ENCODE measurements around the gene CASKIN1. TPM values are rescaled to one million over a fixed set of nuclear protein-coding genes. Genes with fewer than 3 reads are reported as not detected.

The CASKIN1 gene
- total RNA-seq (2021) = 7.9 and 9.3 TPM in 2 replicates
- long read RNA-seq = 0 reads

GRCh38 chr16:2196162-2196980, at the start of gene CASKIN1:
Gene CASKIN1 (minus strand): TSS chr16:2196605. CDS start chr16:2196432, 173 bp downstream.
- H3K27me3 ChIP-seq (ENCODE audit: insufficient read depth, low read length) = peaks cover 8% of the 10 kb centered on the region; the same call in 1 of the 2 replicates
- no CpG with 5 or more reads among the region's 129 CpGs for WGBS (ENCODE audit: extremely low coverage, insufficient read length, low lambda C conversion rate)
- Mint-ChIP-seq H3K4me1 (peaks cover 4% of the 10 kb centered on the region in 2 experiments; a peak in 1 of 4 replicates), H3K4me3 (peak within 1 kb of the TSS; percentile 58 to 83), H3K9me3 (no peaks in the 10 kb centered on the region), H3K27ac (no peak within 1 kb of the TSS), H3K27me3 (ENCODE audit: low read depth) (peaks cover 46% of the 10 kb centered on the region), H3K36me3 (ENCODE audit: insufficient read depth in 1 of 3, low read depth in 3 of 3) (no peaks in the 10 kb centered on the region)
- no peak within 1 kb of the TSS for H2AK5ac ChIP-seq (ENCODE audit: insufficient read length, low read length)
- no peak within 1 kb of the TSS for H4K91ac ChIP-seq (ENCODE audit: insufficient read length, low read depth, low read length)
- no peaks in the 10 kb centered on the region for H3K79me1 ChIP-seq (ENCODE audit: insufficient read depth, low read depth, low read length, poor library complexity, severe bottlenecking)
- H2BK20ac ChIP-seq (ENCODE audit: low read depth, low read length, poor library complexity, severe bottlenecking) = no peak within 1 kb of the TSS
- H2BK120ac ChIP-seq (ENCODE audit: low read depth, low read length, poor library complexity, severe bottlenecking) = no peak within 1 kb of the TSS
- H3K4me1 ChIP-seq (ENCODE audit: insufficient read depth, low read length) = no peaks in the 10 kb centered on the region
- H2BK15ac ChIP-seq (ENCODE audit: low read depth, low read length) = no peak within 1 kb of the TSS
- H3K9me3 ChIP-seq (ENCODE audit: control insufficient read depth, low read depth, low read length) = no peaks in the 10 kb centered on the region
- H3K27ac ChIP-seq (ENCODE audit: insufficient read length, low read depth, low read length) = no peak within 1 kb of the TSS
- H2AFZ ChIP-seq (ENCODE audit: low read length) = no peak within 1 kb of the TSS
- no peak within 1 kb of the TSS for H3K56ac ChIP-seq (ENCODE audit: insufficient read length, low read depth, low read length)
- H3K9ac ChIP-seq (ENCODE audit: extremely low read depth, insufficient read length, low read length) = no peak within 1 kb of the TSS
- H2BK12ac ChIP-seq (ENCODE audit: insufficient read length, low read depth, low read length) = no peak within 1 kb of the TSS
- H4K8ac ChIP-seq (replicated peaks; ENCODE audit: insufficient read length, low read depth, low read length) = no peak within 1 kb of the TSS
- no peak within 1 kb of the TSS for H4K5ac ChIP-seq (ENCODE audit: insufficient read length, low read depth, low read length)
- H3K4me2 ChIP-seq (ENCODE audit: insufficient read depth, insufficient read length, low read length) = peak within 1 kb of the TSS; percentile 42
- no peaks in the 10 kb centered on the region for H4K20me1 ChIP-seq (ENCODE audit: control insufficient read depth, insufficient read depth, insufficient read length)
- DNase-seq = no peak
- H3K14ac ChIP-seq (ENCODE audit: insufficient read depth, low read length) = no peak within 1 kb of the TSS
- no peak within 1 kb of the TSS for H3T11ph ChIP-seq (ENCODE audit: low read length)
- H3K23ac ChIP-seq (ENCODE audit: insufficient read length, low read depth, low read length) = no peak within 1 kb of the TSS
- no peak within 1 kb of the TSS for H3K4ac ChIP-seq (ENCODE audit: low read depth, low read length)
- no peak within 1 kb of the TSS for H2BK5ac ChIP-seq (ENCODE audit: insufficient read length, low read length)
- TF ChIP-seq, protein P1, sequence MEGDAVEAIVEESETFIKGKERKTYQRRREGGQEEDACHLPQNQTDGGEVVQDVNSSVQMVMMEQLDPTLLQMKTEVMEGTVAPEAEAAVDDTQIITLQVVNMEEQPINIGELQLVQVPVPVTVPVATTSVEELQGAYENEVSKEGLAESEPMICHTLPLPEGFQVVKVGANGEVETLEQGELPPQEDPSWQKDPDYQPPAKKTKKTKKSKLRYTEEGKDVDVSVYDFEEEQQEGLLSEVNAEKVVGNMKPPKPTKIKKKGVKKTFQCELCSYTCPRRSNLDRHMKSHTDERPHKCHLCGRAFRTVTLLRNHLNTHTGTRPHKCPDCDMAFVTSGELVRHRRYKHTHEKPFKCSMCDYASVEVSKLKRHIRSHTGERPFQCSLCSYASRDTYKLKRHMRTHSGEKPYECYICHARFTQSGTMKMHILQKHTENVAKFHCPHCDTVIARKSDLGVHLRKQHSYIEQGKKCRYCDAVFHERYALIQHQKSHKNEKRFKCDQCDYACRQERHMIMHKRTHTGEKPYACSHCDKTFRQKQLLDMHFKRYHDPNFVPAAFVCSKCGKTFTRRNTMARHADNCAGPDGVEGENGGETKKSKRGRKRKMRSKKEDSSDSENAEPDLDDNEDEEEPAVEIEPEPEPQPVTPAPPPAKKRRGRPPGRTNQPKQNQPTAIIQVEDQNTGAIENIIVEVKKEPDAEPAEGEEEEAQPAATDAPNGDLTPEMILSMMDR (conservative IDR thresholded peaks at IDR 0.05) = no peak
- no peaks in the 10 kb centered on the region for H3K79me2 ChIP-seq (ENCODE audit: insufficient read depth, low read length)
- no peak within 1 kb of the TSS for H3K18ac ChIP-seq (ENCODE audit: insufficient read length, low read depth, low read length)
- H3K23me2 ChIP-seq (ENCODE audit: insufficient read length, low read depth, low read length, poor library complexity, severe bottlenecking) = peaks cover 7% of the 10 kb centered on the region

Data from H9 (cell line).